Measurements from ENCODE around the gene BHLHE40. TPM values are rescaled to one million over a fixed set of nuclear protein-coding genes. Genes with fewer than 3 reads are reported as not detected.

The BHLHE40 gene
- total and polyA plus RNA-seq, 2 of the 4 experiments (the other 2 are of a cell fraction), result 22.8 to 31.8 TPM

DNA sequence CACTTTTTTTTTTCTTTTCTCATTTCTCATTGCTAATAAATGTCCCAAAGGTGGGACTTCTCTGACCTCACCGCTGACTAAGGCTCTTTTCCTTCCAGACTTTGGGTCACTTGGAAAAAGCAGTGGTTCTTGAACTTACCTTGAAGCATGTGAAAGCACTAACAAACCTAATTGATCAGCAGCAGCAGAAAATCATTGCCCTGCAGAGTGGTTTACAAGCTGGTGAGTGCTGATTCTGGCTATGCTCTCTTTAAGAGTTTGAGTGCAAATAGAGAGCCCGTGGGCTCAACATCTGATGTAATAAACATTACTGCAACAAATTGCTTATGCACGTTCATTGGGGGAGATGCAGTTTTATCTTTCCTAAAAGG is 2.0 kb downstream of the BHLHE40 start:
- H3K27ac ChIP-seq (ENCODE audit: insufficient read depth, low read length), result peak overlapping the region; percentile 43
- intact Hi-C loops (cut with micrococcal nuclease) (loop anchor here (2.0 to 5.0 kb wide), 2 partner anchors 76 to 216 kb away; no protein-coding TSS in a partner anchor), in situ Hi-C loops (cut with MboI; ENCODE audit: low sequenced_read_pairs) (loop anchor here (5.0 to 10.0 kb wide), 3 partner anchors 41 to 264 kb away; partner anchors contain the start of gene ARL8B), dilution Hi-C loops (cut with HindIII; ENCODE audit: low sequenced_read_pairs, unreplicated experiment) (no loop called here)
- H3K9ac ChIP-seq (ENCODE audit: low read depth, low read length), result peak overlapping the region; percentile 72; the same call in 1 of the 2 replicates
- H2AK9ac ChIP-seq (replicated peaks; ENCODE audit: low read depth, low read length, poor library complexity), result no peak overlapping the region
- peak overlapping the region; percentile 79 for H2BK5ac ChIP-seq (ENCODE audit: low read depth, low read length, poor library complexity, severe bottlenecking)
- no peak overlapping the region for H2AFZ ChIP-seq (replicated peaks; ENCODE audit: low read length, poor library complexity)
- peak overlapping the region; percentile 97 for H3K4me2 ChIP-seq (ENCODE audit: low read depth, low read length)
- H2AK5ac ChIP-seq (ENCODE audit: low read depth, low read length), result peak overlapping the region; percentile 65; the same call in 1 of the 2 replicates
- H3K18ac ChIP-seq (ENCODE audit: low read depth, low read length), result peak overlapping the region; percentile 56; the same call in 1 of the 2 replicates
- peaks cover 14% of the 10 kb centered on the region for H3K36me3 ChIP-seq (ENCODE audit: control insufficient read depth, insufficient read depth, low read length)
- peaks cover 32% of the 10 kb centered on the region for H3K4me1 ChIP-seq (ENCODE audit: control insufficient read depth, insufficient read depth, low read length)
- H3K9me1 ChIP-seq (ENCODE audit: insufficient read depth, low read length), result peaks cover 10% of the 10 kb centered on the region
- H3K14ac ChIP-seq (replicated peaks; ENCODE audit: low read depth, low read length), result peak overlapping the region; percentile 70; the same call in 1 of the 2 replicates
- H3K79me1 ChIP-seq (ENCODE audit: low read depth in 1 of 2, low read length in 2 of 2), result peaks cover 16 to 50% of the 10 kb centered on the region in 2 experiments; a peak in 3 of 4 replicates
- H4K8ac ChIP-seq (ENCODE audit: low read depth in 2 of 2, low read length in 2 of 2), result no peak overlapping the region
- no TSS peak for BruUV-seq (replicated peaks)
- peak overlapping the region; percentile 16; the same call in 1 of the 2 replicates for H4K5ac ChIP-seq (ENCODE audit: low read depth, low read length)
- DNase-seq (peak; percentile 34), ATAC-seq (ENCODE audit: low read depth) (no peak)
- H2BK15ac ChIP-seq (ENCODE audit: low read depth, low read length), result peak overlapping the region; percentile 68; the same call in 2 of the 3 replicates
- peak overlapping the region; percentile 53; the same call in 1 of the 2 replicates for H4K91ac ChIP-seq (ENCODE audit: insufficient read depth, low read depth, low read length)
- no CpG with 5 or more reads among the region's 3 CpGs for WGBS, 2 experiments (ENCODE audit: extremely low coverage in 2 of 2, insufficient read length in 1 of 2)
- TF ChIP-seq POLR2A (IDR thresholded peaks at IDR 0.05; ENCODE audit: low read depth, low read length), result peak; percentile 18; the same call in 1 of the 2 replicates
- TF ChIP-seq, protein P1, sequence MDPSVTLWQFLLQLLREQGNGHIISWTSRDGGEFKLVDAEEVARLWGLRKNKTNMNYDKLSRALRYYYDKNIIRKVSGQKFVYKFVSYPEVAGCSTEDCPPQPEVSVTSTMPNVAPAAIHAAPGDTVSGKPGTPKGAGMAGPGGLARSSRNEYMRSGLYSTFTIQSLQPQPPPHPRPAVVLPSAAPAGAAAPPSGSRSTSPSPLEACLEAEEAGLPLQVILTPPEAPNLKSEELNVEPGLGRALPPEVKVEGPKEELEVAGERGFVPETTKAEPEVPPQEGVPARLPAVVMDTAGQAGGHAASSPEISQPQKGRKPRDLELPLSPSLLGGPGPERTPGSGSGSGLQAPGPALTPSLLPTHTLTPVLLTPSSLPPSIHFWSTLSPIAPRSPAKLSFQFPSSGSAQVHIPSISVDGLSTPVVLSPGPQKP (IDR thresholded peaks at IDR 0.05; ENCODE audit: borderline replicate concordance, low read depth, low read length), result no peak
- H3K23ac ChIP-seq (ENCODE audit: low read depth, low read length), result peak overlapping the region; percentile 90
- peaks cover 24% of the 10 kb centered on the region; the same call in 1 of the 2 replicates for H4K20me1 ChIP-seq (ENCODE audit: insufficient read depth, low read length)
- peak overlapping the region; percentile 29; the same call in 1 of the 2 replicates for H2BK20ac ChIP-seq (ENCODE audit: low read depth, low read length)
- peak overlapping the region; percentile 69; the same call in 1 of the 2 replicates for H3K4ac ChIP-seq (ENCODE audit: low read depth, low read length)
- no peaks in the 10 kb centered on the region for H3K27me3 ChIP-seq (ENCODE audit: control insufficient read depth, insufficient read depth, low read length)
- ChIA-PET POLR2A (ENCODE audit: unreplicated experiment) (interaction anchor here (0.7 to 1.5 kb wide), 3 partner anchors 40 to 268 kb away, joined by 5 to 7 read pairs (median 7); no protein-coding TSS in a partner anchor), CTCF (interaction anchor here (1.4 to 2.7 kb wide), 6 partner anchors 42 to 326 kb away, joined by 3 to 15 read pairs (median 8); no protein-coding TSS in a partner anchor)
- H3K9me3 ChIP-seq (ENCODE audit: control insufficient read depth, insufficient read depth, low read length), result no peaks in the 10 kb centered on the region
- H3K56ac ChIP-seq (ENCODE audit: extremely low read depth, insufficient read depth, low read length), result peak overlapping the region; percentile 66; the same call in 1 of the 2 replicates
- H2BK120ac ChIP-seq (ENCODE audit: low read depth, low read length), result peak overlapping the region; percentile 41
- peak overlapping the region; percentile 72; the same call in 1 of the 2 replicates for H3K4me3 ChIP-seq (ENCODE audit: insufficient read depth, low read depth, low read length)

Data from IMR-90 (cell line).